NCI-H774 (cell line): ENCODE data around the gene KAZN.

ENCODE experiments used
- DNase-seq: peaks from one replicate; lab custom pipeline; 2025; lab: John Stamatoyannopoulos, UW

The KAZN gene

GRCh38 chr1:15160626-15161025, 562.1 kb downstream of the KAZN start:
- DNase-seq, result no peak

- DNase-seq, result no peak
These were observed 568.9 kb downstream of the KAZN start for GRCh38 chr1:15167386-15167785.
